Activated gamma-delta T cell treated with anti-CD3 and anti-CD28 coated beads, Interleukin-2, amount 50 U/mL, for 16 hours (primary cell): ENCODE data around the gene B9D2.
"Not testable (repeated sequence)": the region's sequence is repeated elsewhere in the genome, so short reads cannot be mapped to it uniquely, and the experiment has no call there.

Source experiments
- DNase-seq: peaks from one replicate; pipeline ENCODE4 v3.0.0-alpha.2; 2020; ENCODE audit warnings: low read depth

The B9D2 gene

DNA sequence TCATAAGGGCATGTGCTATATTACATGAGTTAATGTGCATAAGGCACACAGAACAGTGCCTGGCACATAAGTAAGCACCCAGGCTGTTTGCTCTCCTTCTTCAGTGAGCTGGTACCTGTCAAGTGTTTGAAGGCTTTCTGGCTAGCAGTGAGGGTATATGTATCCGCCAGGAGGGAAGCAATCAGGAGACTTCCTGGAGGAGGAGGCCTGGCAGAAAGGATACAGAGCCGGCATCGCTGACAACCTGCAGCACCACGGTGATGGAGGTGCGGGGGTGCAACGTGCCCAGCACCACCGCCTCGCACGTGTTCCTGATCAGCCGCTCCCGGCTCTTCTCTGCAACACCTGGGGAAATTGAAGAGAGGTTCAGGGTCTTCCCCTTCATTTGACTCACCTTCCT is 27.7 kb upstream of the B9D2 start:
- DNase-seq = no peak

DNA sequence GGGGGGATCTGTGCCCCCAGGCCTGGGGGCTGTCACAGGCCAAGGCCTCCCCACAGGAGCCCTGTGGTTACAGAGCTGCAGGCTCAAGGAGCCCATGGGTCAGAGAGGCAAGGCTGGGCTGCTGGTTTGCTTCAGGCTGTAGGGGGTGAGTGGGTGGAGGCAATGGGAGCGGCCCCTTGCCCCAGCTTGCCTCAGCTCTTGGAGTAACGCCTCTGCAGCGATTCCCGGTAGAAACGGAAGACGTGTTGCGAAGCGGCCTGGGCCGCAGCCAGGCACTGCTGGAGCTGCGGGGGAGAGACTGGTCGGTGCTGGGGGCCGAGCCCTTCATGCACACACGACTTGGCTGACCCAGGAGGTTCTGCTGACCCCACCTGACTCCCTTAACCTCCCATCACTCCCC is 22.5 kb upstream of the B9D2 start:
- DNase-seq = no peak

DNA sequence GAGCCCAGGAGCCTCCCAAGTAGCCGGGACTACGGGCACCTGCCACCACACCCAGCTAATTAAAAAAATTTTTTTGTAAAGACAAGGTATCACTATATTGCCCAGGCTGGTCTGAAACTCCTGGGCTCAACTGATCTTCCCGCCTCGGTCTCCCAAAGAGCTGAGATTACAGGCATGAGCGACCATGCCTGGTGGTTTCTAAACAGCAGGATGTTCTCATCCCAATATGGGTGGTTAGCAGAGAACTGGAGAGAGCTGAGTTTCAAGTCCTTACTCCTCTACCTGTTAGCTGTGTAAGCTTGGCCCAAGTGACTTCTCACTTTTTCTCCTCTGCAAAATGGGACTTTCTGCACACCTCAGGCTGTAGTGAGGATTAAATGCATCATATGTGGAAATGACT is 20.4 kb upstream of the B9D2 start:
- DNase-seq = no peak

DNA sequence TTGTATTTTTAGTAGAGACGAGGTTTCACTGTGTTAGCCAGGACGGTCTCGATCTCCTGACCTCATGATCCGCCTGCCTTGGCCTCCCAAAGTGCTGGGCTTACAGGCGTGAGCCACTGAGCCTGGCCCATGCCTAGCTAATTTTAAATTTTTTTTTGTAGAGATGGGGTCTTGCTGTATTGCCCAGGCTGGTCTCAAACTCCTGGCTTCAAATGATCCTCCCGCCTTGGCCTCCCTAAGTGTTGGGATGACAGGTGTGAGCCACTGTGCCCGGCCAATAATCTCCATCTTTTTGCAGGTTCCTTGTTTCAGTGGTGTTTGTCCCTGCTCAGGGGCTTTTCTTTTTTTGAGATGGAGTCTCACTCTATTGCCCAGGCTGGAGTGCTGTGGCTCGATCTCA is 17.6 kb upstream of the B9D2 start:
- DNase-seq = not testable (repeated sequence)

DNA sequence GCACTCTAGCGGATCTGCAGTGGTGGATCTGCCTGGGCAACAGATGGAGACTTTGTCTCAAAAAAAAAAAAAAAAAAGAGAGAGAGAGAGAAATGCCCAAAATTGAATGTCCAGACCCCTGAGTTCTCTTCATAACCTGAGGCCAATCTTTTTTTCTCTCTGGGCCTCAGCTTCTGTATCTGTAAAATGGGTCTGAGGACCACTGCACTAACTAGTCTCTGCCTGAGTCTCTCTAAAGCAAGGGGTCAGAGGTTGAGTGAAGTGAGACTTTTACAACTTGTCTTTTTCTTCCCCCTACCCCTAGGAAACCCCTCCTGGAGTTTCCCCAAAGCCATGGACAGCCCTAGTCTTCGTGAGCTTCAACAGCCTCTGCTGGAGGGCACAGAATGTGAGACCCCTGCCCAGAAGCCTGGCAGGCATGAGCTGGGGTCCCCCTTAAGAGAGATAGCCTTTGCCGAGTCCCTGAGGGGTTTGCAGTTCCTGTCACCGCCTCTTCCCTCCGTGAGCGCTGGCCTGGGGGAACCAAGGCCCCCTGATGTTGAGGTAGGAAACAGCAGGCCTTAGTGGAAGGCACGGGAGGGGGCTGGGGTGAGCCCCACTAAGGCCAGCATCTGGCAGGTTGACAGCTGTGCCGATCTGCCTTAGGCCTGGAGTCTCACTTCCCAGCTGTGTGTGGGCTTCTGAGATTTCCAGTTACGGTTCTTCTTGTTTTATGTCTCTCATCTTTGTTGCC is 14.2 kb upstream of the B9D2 start:
- DNase-seq = no peak

DNA sequence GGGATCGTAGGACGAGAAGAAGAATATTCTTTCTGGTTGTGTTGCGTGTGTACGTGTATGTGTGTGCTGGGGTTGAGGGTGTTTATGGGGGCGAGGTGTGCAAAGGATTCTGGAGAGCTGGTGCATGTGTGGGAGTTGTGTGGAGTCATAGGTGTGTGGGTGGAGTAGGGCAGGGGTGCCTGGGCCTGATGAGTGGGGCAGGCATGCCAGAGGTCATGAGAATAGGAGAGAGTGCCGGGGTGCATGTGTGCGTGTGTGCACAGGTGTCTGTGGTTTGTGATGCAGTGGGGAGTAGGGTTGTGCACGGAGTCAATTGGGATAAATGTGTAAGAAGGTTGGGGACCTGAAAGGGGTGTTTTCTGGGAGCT is 13.0 kb upstream of the B9D2 start:
- no peak for DNase-seq

DNA sequence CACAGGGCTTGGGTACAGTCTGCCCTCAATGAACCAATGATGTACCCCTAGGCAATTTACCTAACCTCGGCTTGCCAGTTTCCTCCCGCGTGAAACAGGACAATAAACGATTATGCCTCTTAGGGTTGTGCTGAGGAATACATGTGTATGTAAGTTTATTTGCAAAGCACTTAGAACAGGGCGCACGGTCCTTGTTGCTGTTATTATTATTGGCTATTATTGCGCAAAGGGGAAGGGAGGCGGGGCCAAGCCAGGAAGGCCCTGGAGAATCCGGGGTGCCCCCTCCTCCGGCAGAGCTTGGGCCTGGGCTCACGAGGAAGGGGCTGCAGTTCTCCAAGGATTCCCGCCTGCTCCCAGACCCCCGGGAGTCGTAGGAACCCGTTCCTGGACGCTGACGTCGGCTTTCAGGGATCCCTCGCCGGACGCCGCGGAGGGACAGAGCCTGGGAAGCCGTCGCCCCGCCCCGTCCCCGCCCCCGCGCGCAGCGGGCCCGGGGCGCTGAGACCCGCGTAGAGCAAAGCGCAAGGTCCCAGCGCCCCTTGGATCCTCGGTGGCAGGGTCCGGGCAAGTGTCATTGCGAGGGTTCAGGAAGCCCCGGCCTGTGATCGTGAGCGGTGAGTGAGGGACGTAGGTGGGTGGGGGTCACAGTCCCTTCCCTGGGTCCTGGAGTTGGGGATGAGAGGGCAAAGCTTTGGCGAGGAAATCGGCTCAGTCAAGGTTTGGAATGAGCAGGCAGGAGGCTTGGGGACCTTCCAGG is 12.5 kb upstream of the B9D2 start, which contains the start of gene TMEM91:
Gene TMEM91, plus strand, starts transcription at position 293 of the 757 bp plus-strand sequence. CDS start 1,777 bp downstream, outside the sequence.
- no peak for DNase-seq

DNA sequence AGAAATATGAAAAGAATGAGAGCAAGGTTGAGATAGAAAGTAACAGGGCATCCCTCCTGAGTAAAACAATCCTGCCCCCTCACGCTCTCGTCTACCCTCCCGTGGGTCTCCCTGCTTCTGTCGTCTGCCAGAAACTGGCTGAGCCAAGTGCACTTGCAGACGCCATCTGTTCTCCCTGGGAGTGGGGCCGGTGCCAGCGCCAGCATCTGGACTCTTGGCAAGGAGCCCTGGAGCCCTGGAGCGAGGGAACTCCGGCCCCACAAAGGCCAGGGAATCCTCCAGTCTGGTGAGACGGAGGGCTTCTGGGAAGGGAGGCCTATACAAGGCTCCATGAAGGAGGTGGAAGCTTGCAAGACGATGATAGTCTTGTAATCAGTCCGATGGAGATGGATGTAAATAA is 10.0 kb upstream of the B9D2 start:
- no peak for DNase-seq

DNA sequence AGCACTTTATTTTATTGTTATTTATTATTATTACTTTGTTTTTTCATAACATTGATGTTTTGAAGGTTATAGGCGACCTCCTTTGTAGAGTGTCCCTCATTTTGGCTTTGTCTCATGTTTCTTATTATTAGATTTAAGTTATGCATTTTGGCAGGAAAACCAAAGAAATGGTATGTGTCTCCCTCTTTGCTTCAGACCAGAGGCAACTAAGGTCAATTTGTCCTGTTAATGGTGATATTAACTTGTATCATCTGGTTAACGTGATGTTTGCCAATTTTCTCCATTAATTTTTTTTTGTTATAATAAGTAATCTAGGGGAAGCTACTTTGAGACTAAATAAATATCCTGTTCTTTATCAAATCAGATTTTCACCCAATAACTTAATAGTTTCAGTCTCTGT is 8.6 kb upstream of the B9D2 start:
- DNase-seq = no peak

DNA sequence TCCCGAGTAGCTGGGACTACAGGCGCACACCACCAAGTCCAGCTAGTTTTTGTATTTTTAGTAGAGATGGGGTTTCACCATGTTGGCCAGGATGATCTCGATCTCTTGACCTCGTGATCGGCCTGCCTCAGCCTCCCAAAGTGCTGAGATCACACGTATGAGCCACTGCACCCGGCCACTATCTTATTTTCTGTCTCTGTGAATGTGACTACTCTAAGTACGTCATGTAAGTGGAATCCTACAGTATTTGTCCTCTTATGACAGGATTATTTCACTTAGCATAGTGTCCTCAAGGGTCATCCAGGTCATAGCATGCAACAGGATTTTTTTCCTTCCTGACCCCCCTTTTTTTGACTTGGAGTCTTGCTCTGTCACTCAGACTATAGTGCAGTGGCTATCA is 7.6 kb upstream of the B9D2 start:
- DNase-seq = no peak

DNA sequence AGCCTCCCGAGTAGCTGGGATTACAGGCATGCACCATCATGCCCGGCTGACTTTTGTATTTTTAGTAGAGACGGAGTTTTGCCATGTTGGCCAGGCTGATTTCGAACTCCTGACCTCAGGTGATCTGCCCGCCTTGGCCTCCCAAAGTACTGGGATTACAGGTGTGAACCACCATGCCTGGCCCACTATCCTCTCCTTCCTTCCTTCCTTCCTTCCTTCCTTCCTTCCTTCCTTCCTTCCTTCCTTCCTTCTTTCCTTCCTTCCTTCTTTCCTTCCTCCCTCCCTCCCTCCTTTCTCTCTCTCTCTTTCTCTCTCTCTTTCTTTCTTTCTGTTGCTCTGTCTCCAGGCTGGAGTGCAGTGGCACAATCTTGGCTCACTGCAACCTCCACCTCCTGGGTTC is 7.2 kb upstream of the B9D2 start:
- not testable (repeated sequence) for DNase-seq

DNA sequence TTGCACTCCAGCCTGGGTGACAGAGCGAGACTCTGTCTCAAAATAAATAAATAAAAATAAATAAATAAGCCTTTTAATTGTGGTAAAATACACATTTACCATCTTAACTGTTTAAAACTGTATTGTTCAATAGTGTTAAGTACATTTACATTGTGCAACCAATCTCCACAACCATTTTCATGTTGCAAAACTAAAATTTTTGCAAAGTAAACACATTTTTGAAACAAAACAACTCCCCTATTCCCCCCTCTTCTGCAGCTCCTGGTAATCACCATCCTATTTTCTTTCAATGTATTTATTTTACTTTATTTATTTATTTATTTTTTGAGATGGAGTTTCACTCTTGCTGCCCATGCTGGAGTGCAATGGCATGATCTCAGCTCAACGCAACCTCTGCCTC is 5.8 kb upstream of the B9D2 start:
- DNase-seq = no peak

DNA sequence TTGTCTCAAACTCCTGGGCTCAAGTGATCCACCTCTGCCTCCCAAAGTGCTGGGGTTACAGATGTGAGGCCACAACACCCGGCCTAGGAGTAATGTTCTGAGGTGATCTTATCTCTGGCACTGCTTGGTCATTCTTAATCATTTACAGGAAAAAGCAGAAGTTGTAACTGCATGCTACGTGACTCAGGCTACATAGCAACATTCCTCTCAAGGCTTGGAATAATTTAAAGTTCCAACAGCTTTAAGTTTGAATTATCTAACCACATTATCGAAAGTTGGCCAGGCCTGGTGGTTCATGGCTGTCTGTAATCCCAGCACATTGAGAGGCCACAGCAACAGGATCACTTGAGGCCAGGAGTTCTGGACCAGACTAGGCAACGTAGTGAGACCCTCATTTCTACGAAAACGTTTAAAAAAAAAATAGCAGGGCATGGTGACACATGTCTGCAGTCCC is 3.9 kb upstream of the B9D2 start:
- DNase-seq = no peak

DNA sequence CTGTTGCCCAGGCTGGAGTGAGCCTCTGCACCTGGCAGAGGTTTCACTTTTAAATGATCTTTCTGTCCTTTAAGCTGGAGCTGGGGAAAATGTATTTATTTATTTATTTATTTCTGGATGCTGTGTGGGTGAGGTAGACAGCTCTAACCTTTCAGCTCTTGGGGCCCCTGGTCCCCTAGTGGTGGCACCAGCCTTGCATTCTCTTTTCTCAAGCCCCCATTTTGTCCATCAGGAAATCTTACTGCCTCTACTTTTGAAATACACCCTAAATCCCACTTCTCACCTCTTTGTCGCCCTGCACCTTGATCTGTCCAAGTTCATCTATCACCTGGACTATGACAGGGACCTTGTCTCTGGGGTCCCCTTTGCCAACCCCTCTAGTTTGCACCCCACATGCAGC is 2.1 kb upstream of the B9D2 start:
- no peak for DNase-seq

DNA sequence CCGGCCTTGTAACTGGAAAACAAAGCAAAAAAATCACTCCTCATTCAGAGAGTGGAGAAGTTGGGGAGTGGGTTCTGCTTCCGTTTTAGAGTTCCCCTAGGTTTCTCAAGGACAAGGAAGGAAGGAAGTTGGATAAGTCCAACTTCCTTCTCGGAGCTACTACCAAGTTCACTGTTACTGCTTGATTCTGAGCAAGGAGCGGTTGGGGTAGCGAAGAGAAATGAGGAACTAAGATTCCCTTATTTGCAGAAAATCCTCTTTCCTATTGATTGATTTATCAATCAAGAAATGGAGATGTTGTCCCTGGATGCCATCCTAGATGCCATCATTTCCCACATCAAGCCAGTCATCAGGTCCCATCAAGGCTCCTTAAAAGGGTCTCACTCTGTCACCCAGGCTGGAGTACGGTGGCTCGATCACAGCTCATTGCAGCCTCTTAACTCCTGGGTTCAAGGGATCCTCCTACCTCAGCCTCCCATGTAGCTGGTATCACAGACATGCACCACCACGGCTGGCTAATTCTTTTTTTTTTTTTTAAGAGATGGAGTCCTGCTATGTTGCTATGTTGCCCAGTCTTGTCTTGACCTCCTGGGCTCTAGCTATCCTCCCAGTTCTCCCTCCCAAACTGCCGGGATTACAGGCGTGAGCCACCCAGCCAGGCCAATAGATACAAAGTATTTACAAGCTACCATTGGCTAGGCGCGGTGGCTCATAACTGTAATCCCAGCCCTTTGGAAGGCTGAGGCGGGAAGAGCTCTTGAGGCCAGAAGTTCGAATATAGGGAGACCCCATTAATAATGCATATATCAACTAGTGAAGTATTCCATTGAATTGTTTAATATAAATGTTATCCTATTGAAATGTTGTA is 809 bp upstream of the B9D2 start:
- DNase-seq = no peak

DNA sequence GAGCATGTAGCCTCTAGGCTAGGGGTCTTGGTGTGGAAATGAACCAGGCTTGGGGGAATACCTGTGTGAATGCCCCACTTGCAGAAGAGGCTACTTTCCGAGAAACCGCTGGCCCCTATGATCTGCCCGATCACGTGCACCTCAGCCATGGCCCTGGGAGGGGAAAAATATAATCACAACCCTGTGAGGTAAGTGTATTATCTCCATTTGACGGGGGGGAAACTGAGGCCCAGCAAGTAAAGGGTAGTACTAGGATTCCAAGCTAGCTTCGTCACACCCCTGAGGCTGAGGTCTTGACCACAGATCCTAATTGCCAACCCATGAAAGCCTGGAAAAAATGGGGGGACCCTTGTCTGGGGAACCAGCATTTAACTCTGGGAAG is 587 bp downstream of the B9D2 start:
- no peak for DNase-seq

DNA sequence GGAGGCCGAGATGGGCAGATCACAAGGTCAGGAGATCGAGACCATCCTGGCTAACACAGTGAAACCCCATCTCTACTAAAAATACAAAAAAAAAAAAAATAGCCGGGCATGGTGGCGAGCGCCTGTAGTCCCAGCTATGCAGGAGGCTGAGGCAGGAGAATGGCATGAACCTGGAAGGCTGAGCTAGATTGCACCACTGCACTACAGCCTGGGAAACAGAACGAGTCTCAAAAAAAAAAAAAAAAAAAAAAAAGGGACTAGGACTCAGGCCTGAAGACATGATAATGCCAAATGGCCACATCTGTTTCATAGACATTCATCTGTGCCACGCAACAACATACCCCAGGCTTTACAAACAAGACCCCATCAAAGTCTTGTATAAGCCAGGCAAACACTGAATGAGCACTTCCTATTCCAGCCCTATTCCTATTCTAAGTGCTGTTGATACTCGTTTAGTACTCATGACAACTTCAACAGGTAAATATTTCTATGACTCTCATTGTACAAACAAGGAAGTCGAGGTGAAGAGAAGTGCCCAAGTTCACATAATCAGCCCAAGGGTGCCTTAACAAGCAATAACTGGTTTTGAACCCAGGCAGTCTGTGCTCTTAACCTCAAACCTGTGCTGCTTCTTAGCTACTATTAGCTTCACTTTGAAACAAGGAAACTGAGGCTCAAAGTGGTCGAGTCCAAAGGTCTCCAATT is 1.7 kb downstream of the B9D2 start:
- no peak for DNase-seq

DNA sequence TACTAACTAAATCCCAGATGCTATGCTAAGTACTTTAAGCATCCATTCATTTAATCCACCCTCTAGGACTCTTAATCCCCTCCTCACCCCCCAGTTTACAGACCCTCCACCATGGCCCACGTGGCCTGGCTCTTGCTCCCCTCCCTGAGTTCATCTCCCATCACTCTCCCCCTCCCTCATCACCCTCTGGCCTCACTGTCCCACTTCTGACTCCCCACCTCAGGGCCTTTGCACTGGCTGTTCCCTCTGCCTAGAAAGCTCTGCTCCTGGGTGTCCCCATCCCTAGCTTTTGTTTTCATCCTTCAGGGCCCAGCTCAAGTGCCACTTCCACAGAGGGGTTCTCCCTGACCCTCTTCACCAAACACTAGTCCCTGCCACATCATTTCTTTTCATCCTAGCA is 4.2 kb downstream of the B9D2 start:
- DNase-seq = no peak

DNA sequence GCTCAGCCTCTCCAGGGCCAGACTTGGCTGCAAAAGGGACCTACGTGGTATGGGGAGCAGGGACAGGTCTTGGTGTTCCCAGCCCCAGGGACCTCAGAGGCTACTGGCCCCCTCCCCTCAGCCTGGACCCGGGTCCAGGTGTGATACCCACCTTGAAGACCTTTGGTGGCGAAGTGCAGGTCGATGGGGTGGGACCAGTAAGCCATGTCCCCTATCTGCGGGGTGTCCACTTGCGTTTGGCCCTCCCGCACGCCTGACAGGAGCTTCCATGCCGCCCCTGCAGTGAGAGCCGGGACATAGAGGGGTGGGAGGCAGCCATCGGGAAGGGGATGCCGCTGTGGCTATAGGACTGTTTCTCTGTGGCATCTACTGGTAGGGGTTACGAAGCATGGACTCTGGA is 6.2 kb downstream of the B9D2 start:
- no peak for DNase-seq

DNA sequence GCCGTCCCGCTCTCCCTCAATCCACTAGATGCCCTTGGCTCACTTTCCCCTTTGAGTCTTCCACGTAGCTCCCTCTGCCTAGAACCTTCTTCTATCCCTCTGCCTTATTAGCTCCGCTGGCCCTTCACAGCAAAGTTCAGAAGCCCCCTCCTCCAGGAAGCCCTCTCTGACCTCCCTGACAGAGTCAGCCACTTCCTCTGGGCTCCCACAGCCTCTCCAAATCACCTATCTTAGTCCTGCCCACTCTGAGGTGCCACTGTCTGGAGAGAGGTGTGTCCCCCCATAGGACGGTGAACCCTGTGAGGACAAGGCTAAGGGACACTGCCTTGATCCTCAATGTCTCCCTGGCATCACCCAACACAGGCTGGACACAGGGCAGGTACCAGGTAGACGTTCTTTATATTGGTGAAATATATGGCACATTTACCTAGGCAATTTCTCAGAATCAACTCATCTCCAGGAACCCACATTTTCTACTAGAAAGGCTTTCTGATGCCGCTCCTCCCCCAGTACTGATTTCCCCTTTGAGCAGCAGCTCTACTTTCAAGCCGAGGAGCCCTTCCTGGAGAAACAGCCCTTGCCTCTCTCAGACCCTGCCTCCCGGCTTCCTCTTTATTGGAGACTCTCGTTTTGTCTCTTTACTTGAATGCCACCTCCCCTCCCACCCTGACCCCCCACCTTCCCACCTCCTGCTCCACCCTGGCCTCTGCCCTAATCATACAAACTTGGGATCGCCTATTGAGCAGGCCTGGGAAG is 6.8 kb downstream of the B9D2 start:
- DNase-seq = no peak

DNA sequence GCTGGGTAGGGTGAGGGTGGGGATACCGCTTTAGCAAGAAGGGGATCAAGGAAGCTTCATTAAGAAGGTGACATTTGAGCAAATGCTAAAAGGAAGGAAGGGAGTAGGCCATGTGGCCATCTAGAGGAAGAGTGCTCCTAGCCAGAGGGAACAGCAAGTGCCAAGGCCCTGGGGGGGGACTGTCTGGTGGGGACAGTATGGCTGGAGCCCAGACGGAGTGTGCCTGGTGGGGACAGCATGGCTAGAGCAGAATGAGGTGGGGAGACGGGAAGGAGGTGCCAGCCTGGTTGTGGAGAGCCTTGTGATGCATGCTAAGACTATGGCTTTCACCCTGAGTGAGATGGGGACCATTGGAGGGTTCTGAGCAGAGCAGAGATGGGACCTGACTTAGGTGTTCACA is 8.1 kb downstream of the B9D2 start:
- no peak for DNase-seq
